ENCODE data around the gene CEP192.

DNA sequence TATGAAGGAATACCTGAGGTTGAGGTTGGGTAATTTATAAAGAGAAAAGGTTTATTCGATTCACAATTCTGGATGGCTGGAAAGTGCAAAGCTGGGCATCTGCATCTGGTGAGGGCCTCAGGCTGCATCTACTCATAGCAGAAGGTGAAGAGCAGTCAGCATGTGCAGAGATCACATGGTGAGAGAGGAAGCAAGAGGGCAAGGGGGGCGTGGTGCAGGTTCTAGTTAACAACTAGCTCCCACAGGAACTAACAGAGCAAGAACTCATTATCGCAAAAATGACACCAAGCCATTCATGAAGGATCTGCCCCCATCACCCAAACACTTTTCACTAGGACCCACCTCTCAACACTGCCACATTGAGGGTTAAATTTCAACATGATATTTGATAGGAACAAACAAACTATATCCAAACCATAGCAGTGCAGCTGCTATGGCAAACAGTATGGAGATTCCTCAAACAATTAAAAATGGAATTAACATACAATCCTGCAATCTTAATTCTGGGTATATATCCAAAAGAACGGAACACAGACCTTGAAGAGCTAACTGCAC, 154.6 kb downstream of the CEP192 start:
- no peak for TF ChIP-seq CTCF (IDR thresholded peaks at IDR 0.05; ENCODE audit: insufficient read depth, low read length)
- TF ChIP-seq POLR2AphosphoS5 (IDR thresholded peaks at IDR 0.05; ENCODE audit: low read depth), result no peak
- no peak for TF ChIP-seq SPI1 (IDR thresholded peaks at IDR 0.05; ENCODE audit: borderline replicate concordance, low read depth)
- TF ChIP-seq GABPA (IDR thresholded peaks at IDR 0.05; ENCODE audit: low read depth), result no peak
- no peak for TF ChIP-seq REST (IDR thresholded peaks at IDR 0.05; ENCODE audit: insufficient replicate concordance, low read depth)

Data from HL-60 (cell line).